ENCODE measurements around the gene DMPK.

DMPK gene

GRCh38 chr19:45782162-45782691, at the start of gene DMPK:
Gene DMPK, minus strand, starts transcription at chr19:45782490. Its CDS starts 138 bp downstream, at chr19:45782352.
- no peak for DNase-seq

- no peak for DNase-seq
Observed at GRCh38 chr19:45828945-45829344, 46.7 kb upstream of the DMPK start.

GRCh38 chr19:45828523-45828922, 46.2 kb upstream of the DMPK start:
- DNase-seq, result no peak

- DNase-seq, result no peak
Observed at GRCh38 chr19:45827459-45828093, 45.3 kb upstream of the DMPK start.

- no peak for DNase-seq
Observed at GRCh38 chr19:45826934-45827333, 44.6 kb upstream of the DMPK start.

- DNase-seq, result no peak
Observed at GRCh38 chr19:45825917-45826893, 43.9 kb upstream of the DMPK start.

- DNase-seq, result no peak
Observed at GRCh38 chr19:45825263-45825605, 42.9 kb upstream of the DMPK start.

- no peak for DNase-seq
Observed at GRCh38 chr19:45824531-45825262, 42.4 kb upstream of the DMPK start.

GRCh38 chr19:45824041-45824471, 41.8 kb upstream of the DMPK start:
- no peak for DNase-seq

GRCh38 chr19:45823182-45823581, 40.9 kb upstream of the DMPK start:
- DNase-seq, result no peak

- no peak for DNase-seq
Observed at GRCh38 chr19:45822716-45823115, 40.4 kb upstream of the DMPK start.

- no peak for DNase-seq
Observed at GRCh38 chr19:45821570-45821969, 39.3 kb upstream of the DMPK start.

GRCh38 chr19:45821103-45821521, 38.8 kb upstream of the DMPK start:
- no peak for DNase-seq

- DNase-seq, result no peak
Observed at GRCh38 chr19:45820413-45821102, 38.3 kb upstream of the DMPK start.

- no peak for DNase-seq
Observed at GRCh38 chr19:45819769-45820168, 37.5 kb upstream of the DMPK start.

GRCh38 chr19:45817725-45818301, 35.5 kb upstream of the DMPK start:
- no peak for DNase-seq

- DNase-seq, result peak; percentile 26
Observed at GRCh38 chr19:45817010-45817724, 34.9 kb upstream of the DMPK start.

GRCh38 chr19:45816236-45817009, 34.1 kb upstream of the DMPK start:
- DNase-seq, result no peak

- no peak for DNase-seq
Observed at GRCh38 chr19:45815481-45816216, 33.4 kb upstream of the DMPK start.

Measured in NCI-H1436 treated with DMSO at 0.1 percent for 48 hours (cell line).